Measurements from ENCODE around the gene EMC7. TPM values are rescaled to one million over a fixed set of nuclear protein-coding genes. Genes with fewer than 3 reads are reported as not detected.

Gene EMC7
- total and polyA plus RNA-seq, 10 of the 15 experiments (the other 5 are each of a cell fraction or from before 2014, with no cell fraction given), result 16.5 to 88.9 (median 45.0) TPM

DNA sequence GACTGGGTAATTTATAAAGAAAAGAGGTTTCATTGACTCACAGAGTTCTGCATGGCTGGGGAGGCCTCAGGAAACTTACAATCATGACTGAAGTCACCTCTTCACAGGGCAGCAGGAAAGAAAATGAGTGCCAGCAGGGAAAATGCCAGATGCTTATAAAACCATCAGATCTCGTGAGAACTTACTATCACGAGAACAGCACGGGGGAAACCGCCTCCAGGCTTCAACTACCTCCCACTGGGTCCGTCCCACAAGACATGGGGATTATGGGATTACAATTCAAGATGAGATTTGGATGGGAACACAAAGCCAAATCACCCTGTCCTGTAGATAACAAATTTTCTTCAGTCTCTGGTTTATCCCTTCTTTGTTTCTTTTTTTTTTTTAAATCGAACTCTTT, 31.7 kb downstream of the EMC7 start (continued):
- TF ChIP-seq, protein P1, sequence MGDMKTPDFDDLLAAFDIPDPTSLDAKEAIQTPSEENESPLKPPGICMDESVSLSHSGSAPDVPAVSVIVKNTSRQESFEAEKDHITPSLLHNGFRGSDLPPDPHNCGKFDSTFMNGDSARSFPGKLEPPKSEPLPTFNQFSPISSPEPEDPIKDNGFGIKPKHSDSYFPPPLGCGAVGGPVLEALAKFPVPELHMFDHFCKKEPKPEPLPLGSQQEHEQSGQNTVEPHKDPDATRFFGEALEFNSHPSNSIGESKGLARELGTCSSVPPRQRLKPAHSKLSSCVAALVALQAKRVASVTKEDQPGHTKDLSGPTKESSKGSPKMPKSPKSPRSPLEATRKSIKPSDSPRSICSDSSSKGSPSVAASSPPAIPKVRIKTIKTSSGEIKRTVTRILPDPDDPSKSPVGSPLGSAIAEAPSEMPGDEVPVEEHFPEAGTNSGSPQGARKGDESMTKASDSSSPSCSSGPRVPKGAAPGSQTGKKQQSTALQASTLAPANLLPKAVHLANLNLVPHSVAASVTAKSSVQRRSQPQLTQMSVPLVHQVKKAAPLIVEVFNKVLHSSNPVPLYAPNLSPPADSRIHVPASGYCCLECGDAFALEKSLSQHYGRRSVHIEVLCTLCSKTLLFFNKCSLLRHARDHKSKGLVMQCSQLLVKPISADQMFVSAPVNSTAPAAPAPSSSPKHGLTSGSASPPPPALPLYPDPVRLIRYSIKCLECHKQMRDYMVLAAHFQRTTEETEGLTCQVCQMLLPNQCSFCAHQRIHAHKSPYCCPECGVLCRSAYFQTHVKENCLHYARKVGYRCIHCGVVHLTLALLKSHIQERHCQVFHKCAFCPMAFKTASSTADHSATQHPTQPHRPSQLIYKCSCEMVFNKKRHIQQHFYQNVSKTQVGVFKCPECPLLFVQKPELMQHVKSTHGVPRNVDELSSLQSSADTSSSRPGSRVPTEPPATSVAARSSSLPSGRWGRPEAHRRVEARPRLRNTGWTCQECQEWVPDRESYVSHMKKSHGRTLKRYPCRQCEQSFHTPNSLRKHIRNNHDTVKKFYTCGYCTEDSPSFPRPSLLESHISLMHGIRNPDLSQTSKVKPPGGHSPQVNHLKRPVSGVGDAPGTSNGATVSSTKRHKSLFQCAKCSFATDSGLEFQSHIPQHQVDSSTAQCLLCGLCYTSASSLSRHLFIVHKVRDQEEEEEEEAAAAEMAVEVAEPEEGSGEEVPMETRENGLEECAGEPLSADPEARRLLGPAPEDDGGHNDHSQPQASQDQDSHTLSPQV (IDR thresholded peaks at IDR 0.05), result no peak
- TF ChIP-seq EP300 (IDR thresholded peaks at IDR 0.05; ENCODE audit: borderline replicate concordance in 1 of 2, control insufficient read depth in 1 of 2, low read depth in 2 of 2, low read length in 2 of 2) (no peak), SMARCA5 (IDR thresholded peaks at IDR 0.05) (no peak)

GRCh38 chr15:34065941-34066340, 35.7 kb downstream of the EMC7 start:
- DNase-seq (ENCODE audit: low read depth, low spot score) (no peak), FAIRE-seq (no peak), ATAC-seq (no peak)
- H3K9me3 ChIP-seq (replicated peaks; ENCODE audit: control insufficient read depth, insufficient read depth, low read length), result no peaks in the 10 kb centered on the region
- in situ Hi-C loops (cut with MboI) (loop anchor here (5.0 to 25.0 kb wide), 2 partner anchors 151 to 521 kb away; partner anchors contain the start of gene GOLGA8B), intact Hi-C loops (cut with micrococcal nuclease; ENCODE audit: unreplicated experiment) (loop anchor here (10.0 kb wide), 1 partner anchor 519 kb away; the partner anchor contains the start of gene GOLGA8B)
- ChIA-PET RAD21 (ENCODE audit: unreplicated experiment) (interaction anchor here (1.2 kb wide), 1 partner anchor 144 kb away, joined by 3 read pairs; the partner anchor contains the start of gene KATNBL1), CTCF (interaction anchor here (0.7 to 1.3 kb wide), 3 partner anchors 55 to 522 kb away, joined by 3 read pairs; no protein-coding TSS in a partner anchor), POLR2A (no interaction called here), SMC1A (ENCODE audit: uncharacterized antibody, unreplicated experiment) (interaction anchor here (0.5 to 1.4 kb wide), 2 partner anchors 43 to 143 kb away, joined by 3 read pairs; no protein-coding TSS in a partner anchor)
- TF ChIP-seq MEF2B (IDR thresholded peaks at IDR 0.05; ENCODE audit: partially characterized antibody, poor library complexity, severe bottlenecking), result no peak
- no peak for TF ChIP-seq NRF1 (conservative IDR thresholded peaks at IDR 0.05; ENCODE audit: low read depth, low read length)
- no peak for TF ChIP-seq CHD4 (IDR thresholded peaks at IDR 0.05)
- no peak for TF ChIP-seq SMAD5 (IDR thresholded peaks at IDR 0.05; ENCODE audit: low read depth)
- TF ChIP-seq KAT2A (conservative IDR thresholded peaks at IDR 0.05; ENCODE audit: control insufficient read depth, low read depth, low read length), result no peak
- TF ChIP-seq ZNF217 (IDR thresholded peaks at IDR 0.05), result no peak
- TF ChIP-seq RAD51 (IDR thresholded peaks at IDR 0.05), result no peak
- no peak for TF ChIP-seq ETV6 (conservative IDR thresholded peaks at IDR 0.05 in 1 of 2, IDR thresholded peaks at IDR 0.05 in 1 of 2; ENCODE audit: borderline replicate concordance in 1 of 2, low read depth in 1 of 2)
- no peak for TF ChIP-seq MLLT1 (IDR thresholded peaks at IDR 0.05)
- no peak for TF ChIP-seq IKZF1 (conservative IDR thresholded peaks at IDR 0.05)
- TF ChIP-seq PBX3 (IDR thresholded peaks at IDR 0.05; ENCODE audit: insufficient replicate concordance, low read depth, low read length), result no peak
- TF ChIP-seq ZNF622 (IDR thresholded peaks at IDR 0.05), result no peak
- no peak for TF ChIP-seq POLR2A (IDR thresholded peaks at IDR 0.05; ENCODE audit: low read depth, low read length)
- H3K79me2 ChIP-seq (ENCODE audit: control insufficient read depth, insufficient read depth, low read length), result no peaks in the 10 kb centered on the region
- no peak overlapping the region for H3K9ac ChIP-seq (ENCODE audit: control insufficient read depth, insufficient read depth, low read length)
- no peak overlapping the region for H3K4me3 ChIP-seq
- H2AFZ ChIP-seq (ENCODE audit: control insufficient read depth, low read depth, low read length), result no peak overlapping the region
- H4K20me1 ChIP-seq (ENCODE audit: control insufficient read depth, insufficient read depth), result no peaks in the 10 kb centered on the region
- no peaks in the 10 kb centered on the region for H3K4me1 ChIP-seq (ENCODE audit: control insufficient read depth, insufficient read depth, low read length)
- BruUV-seq (replicated peaks), result no TSS peak
- no peak overlapping the region for H3K4me2 ChIP-seq (ENCODE audit: control insufficient read depth, insufficient read depth)
- 85% methylated on average over 8 of the region's 8 CpGs for WGBS (ENCODE audit: insufficient coverage, insufficient replicate concordance, low lambda C conversion rate, missing lambda C conversion rate)
- no peaks in the 10 kb centered on the region for H3K36me3 ChIP-seq (ENCODE audit: control insufficient read depth in 2 of 2, insufficient read depth in 2 of 2, low read length in 1 of 2)
- H3K27ac ChIP-seq (ENCODE audit: control insufficient read depth, insufficient read depth), result no peak overlapping the region
- H3K27me3 ChIP-seq (replicated peaks in 1 of 2; ENCODE audit: control insufficient read depth in 2 of 2, insufficient read depth in 2 of 2, low read length in 1 of 2), result no peaks in the 10 kb centered on the region
